Lower leg skin (tissue), 4 donors: ENCODE results near the gene FNDC3B. TPM values are rescaled to one million over a fixed set of nuclear protein-coding genes. Genes with fewer than 3 reads are reported as not detected.

Experiments used
- DNase-seq, 2 donors: peaks; one replicate each; pipeline ENCODE4 v3.0.0-alpha.2; 2019; ENCODE audit warnings: low spot score in 2 of 2
- H3K4me3 ChIP-seq: fragments of 200-600 bp; sonication (generic); 2 replicates; pipeline ENCODE4 v1.5.1; 2017; ENCODE audit warnings: mild to moderate bottlenecking, low read depth; ENCODE audit not compliant: poor library complexity, severe bottlenecking
- POLR2A ChIP-seq, 2 donors: fragments of 450-650 bp; IDR thresholded peaks; one replicate each; pipeline ENCODE4 v1.6.1; 2016 to 2017; ENCODE audit warnings: antibody characterized with exemption in 2 of 2, mild to moderate bottlenecking in 1 of 2, moderate library complexity in 1 of 2
- WGBS, 2 donors: methylation state at CpG; one replicate each; pipeline ENCODE4 v1.1.5; 2018; 5-methylcytosine and 5-hydroxymethylcytosine counted together
- intact Hi-C: fragments of 100-400 bp; cut with DNase I; formaldehyde crosslinking; loops from one replicate; pipeline ENCODE4 v1.15.0; 2023; ENCODE audit warnings: low total_unique reads
- total RNA-seq, 4 donors: library from RNA; depleted of rRNA; stranded (reverse); fragments of >200 nt; gene quantifications; one replicate each; pipeline ENCODE4 v1.1.0, GENCODE V29; 2016
- TF ChIP-seq, protein P1 (sequence below), 3 donors: fragments of 450-650 bp; IDR thresholded peaks; one replicate each; pipeline ENCODE4 v1.5.1; 2016; ENCODE audit warnings: antibody characterized with exemption in 3 of 3, mild to moderate bottlenecking in 3 of 3, moderate library complexity in 2 of 3

FNDC3B gene
- total RNA-seq, 4 donors from 2014 or later, result 22.9 to 39.3 (median 23.2) TPM

DNA sequence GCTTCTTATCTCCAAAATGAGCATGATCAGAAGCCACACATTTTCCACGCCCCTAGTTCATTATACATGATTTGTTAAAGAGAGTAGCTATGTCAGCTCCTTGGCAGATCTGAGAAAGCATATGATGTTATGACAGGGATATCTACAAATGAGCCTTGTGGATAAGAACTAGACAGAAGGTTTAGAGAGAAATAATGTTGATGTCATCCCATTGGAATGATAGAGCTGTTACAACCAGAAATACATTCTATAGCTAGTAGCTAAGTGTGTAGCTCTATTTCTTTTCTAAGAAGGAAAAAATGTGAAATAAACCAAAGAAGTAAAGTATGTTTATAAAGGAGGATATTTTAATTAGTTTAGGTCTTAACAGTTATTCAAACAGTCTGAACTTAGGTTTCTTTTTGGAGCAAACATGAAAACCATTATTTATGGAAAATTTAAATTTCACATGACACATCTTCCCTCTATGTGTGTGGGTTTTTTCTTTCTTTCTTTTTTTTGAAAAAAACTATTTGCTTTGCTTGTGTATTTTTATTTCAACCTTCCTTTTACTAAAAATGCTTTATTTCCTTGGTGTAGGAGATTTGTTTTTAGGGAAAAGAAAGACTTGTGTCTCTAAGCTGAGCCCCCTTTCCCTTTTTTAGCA lies 241.2 kb downstream of the FNDC3B start:
- no peak overlapping the region for H3K4me3 ChIP-seq
- no peak for TF ChIP-seq POLR2A (IDR thresholded peaks at IDR 0.05)
- TF ChIP-seq, protein P1, sequence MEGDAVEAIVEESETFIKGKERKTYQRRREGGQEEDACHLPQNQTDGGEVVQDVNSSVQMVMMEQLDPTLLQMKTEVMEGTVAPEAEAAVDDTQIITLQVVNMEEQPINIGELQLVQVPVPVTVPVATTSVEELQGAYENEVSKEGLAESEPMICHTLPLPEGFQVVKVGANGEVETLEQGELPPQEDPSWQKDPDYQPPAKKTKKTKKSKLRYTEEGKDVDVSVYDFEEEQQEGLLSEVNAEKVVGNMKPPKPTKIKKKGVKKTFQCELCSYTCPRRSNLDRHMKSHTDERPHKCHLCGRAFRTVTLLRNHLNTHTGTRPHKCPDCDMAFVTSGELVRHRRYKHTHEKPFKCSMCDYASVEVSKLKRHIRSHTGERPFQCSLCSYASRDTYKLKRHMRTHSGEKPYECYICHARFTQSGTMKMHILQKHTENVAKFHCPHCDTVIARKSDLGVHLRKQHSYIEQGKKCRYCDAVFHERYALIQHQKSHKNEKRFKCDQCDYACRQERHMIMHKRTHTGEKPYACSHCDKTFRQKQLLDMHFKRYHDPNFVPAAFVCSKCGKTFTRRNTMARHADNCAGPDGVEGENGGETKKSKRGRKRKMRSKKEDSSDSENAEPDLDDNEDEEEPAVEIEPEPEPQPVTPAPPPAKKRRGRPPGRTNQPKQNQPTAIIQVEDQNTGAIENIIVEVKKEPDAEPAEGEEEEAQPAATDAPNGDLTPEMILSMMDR (IDR thresholded peaks at IDR 0.05), result no peak
- WGBS, 2 donors, result 77 to 79% methylated on average over 1 of the region's 1 CpG
- intact Hi-C loops, result no loop called here
- DNase-seq, result no peak

DNA sequence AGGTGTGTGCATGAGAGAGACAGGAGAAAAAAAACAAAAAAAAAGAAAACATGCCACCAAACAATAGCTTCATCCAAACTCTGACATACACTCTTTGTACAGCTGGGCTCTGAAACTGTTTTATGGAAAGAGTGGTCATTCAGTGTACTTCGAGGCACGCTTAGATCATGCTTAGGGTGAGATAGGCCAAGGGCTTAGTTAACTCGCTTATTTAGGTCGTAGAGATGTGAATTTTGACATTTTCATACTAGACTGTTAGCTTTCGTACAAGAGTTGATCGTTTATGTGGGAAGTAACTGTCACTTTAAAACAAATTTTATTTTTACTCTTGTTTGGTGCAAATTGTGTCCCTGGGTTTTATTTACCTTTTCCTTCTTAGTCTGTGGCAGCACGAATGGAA lies 242.5 kb downstream of the FNDC3B start:
- WGBS, 2 donors, result 90 to 91% methylated on average over 7 of the region's 7 CpGs
- H3K4me3 ChIP-seq, result no peak overlapping the region
- no peak for DNase-seq
- intact Hi-C loops, result no loop called here
- TF ChIP-seq, protein P1 (IDR thresholded peaks at IDR 0.05), result no peak
- no peak for TF ChIP-seq POLR2A (IDR thresholded peaks at IDR 0.05)

DNA sequence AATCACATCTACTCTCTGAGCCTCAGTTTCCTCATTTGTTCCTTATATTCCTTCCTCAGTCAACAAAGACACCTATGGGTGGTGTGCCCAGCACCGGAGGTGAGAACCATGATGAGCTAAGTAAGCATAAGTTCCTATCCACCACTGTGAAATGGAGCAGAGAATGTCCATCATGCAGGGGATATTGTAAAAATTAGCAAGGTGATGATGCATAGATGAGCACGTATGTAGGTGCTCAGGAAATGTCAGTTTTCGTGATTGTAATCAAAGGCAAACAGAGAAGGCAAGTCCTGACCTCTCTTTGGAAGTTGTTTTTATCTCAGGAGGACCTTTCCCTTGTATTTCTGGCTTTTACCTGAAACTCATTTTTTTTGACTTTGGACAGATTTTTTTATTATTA lies 243.5 kb downstream of the FNDC3B start:
- intact Hi-C loops, result no loop called here
- no peak for DNase-seq
- WGBS, 2 donors, result 93 to 96% methylated on average over 3 of the region's 3 CpGs
- no peak overlapping the region for H3K4me3 ChIP-seq
- TF ChIP-seq, protein P1 (IDR thresholded peaks at IDR 0.05), result no peak
- TF ChIP-seq POLR2A (IDR thresholded peaks at IDR 0.05), result no peak

DNA sequence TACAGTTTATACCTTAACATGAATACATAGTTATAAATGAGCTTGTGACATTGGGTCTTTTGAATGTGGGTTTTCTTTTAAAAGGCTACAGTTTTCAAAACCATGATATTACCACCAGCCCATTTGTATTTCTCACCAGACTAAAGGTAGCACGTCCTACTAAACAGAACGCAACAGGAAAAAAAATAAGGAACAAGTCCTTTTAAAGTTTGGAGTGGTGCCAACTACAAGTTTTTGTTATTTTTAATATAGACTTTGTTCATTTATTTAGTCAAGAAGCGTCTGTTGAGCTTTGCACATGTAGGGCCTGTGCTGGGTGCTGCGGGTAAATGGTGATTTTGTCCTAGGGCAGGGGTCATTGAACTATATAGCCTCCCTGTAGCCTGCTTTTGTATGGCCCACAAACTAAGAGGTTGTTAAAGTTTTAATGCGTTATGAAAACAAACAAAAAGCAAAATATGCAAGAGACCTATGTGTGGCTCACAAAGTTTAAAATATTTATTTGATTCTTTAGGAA lies 244.5 kb downstream of the FNDC3B start:
- intact Hi-C loops, result no loop called here
- no peak for DNase-seq
- no peak overlapping the region for H3K4me3 ChIP-seq
- WGBS, 2 donors, result 81 to 83% methylated on average over 5 of the region's 5 CpGs
- TF ChIP-seq POLR2A (IDR thresholded peaks at IDR 0.05), result no peak
- TF ChIP-seq, protein P1 (IDR thresholded peaks at IDR 0.05), result no peak

DNA sequence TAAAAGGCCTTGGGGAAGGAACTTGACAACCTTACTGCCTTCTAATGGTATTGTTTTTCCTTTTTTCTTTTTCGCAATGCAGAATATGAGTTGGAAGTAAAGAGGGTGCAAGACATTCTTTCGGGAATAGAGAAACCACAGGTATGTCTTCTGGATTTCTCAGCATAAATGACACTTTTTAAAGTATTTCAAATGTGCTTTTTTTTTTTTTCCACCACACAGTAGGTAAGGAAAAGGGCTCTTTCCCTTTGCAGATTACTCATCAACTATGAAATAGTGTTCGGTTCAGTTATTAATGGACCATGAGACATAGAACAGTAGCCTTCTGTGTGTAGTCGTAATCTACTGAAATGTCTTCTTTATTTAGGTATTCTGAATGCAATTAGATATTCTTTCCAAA lies 246.5 kb downstream of the FNDC3B start:
- no peak for DNase-seq
- H3K4me3 ChIP-seq, result no peak overlapping the region
- TF ChIP-seq POLR2A (IDR thresholded peaks at IDR 0.05), result no peak
- TF ChIP-seq, protein P1 (IDR thresholded peaks at IDR 0.05), result no peak
- intact Hi-C loops, result no loop called here
- 80 to 86% methylated on average over 4 of the region's 4 CpGs for WGBS, 2 donors
